PFSK-1 (cell line): ENCODE data around the gene XPNPEP1.
A peak's percentile ranks its signal among the peaks of the same experiment; 100 is the strongest.

ENCODE experiments used
- FOXP2 ChIP-seq: optimal IDR thresholded peaks from 2 replicates; pipeline ENCODE3; 2011; ENCODE audit warnings: borderline replicate concordance, control low read depth, inconsistent platforms; ENCODE audit not compliant: insufficient read depth; ENCODE audit errors: extremely low read length, extremely low read depth
- POLR2AphosphoS5 ChIP-seq: IDR thresholded peaks from 2 replicates; pipeline ENCODE4 v1.6.1; 2012; ENCODE audit warnings: low read depth, mild to moderate bottlenecking, control low read depth, low read length, moderate library complexity
- REST ChIP-seq, 2 experiments: IDR thresholded peaks; 2 replicates each; pipeline versions ENCODE4 v1.6.1 to v1.8.0; 2011 to 2012; ENCODE audit warnings: low read depth in 2 of 2, low read length in 2 of 2, control low read depth in 1 of 2, inconsistent platforms in 1 of 2, mild to moderate bottlenecking in 1 of 2, moderate library complexity in 1 of 2; ENCODE audit not compliant: insufficient read depth in 1 of 2
- SIN3A ChIP-seq: IDR thresholded peaks from 2 replicates; pipeline ENCODE4 v1.6.1; 2012; ENCODE audit warnings: mild to moderate bottlenecking, low read length, moderate library complexity, borderline replicate concordance; ENCODE audit not compliant: insufficient read depth
- TAF1 ChIP-seq: IDR thresholded peaks from 2 replicates; pipeline ENCODE4 v1.6.1; 2012; ENCODE audit warnings: low read length, control low read depth, borderline replicate concordance; ENCODE audit not compliant: insufficient read depth

Gene XPNPEP1

GRCh38 chr10:109962247-109962646 lies 38.9 kb upstream of the XPNPEP1 start:
- TF ChIP-seq TAF1 (no peak), REST (IDR thresholded peaks at IDR 0.05; ENCODE audit: insufficient read depth in 1 of 2, low read depth in 2 of 2, low read length in 2 of 2) (no peak), POLR2AphosphoS5 (no peak), SIN3A (no peak), FOXP2 (no peak)

GRCh38 chr10:109961174-109962001 lies 38.1 kb upstream of the XPNPEP1 start:
- TF ChIP-seq REST (IDR thresholded peaks at IDR 0.05; ENCODE audit: insufficient read depth in 1 of 2, low read depth in 2 of 2, low read length in 2 of 2) (peak in 1 of 2 experiments; percentile 72; a peak in 2 of 4 replicates), FOXP2 (no peak), POLR2AphosphoS5 (0 out of 2 replicates have a peak, but pooled peaks have one; percentile 33), SIN3A (peak; percentile 75; the same call in 1 of the 2 replicates), TAF1 (peak; percentile 46; the same call in 1 of the 2 replicates)

- no peak for TF ChIP-seq TAF1
- TF ChIP-seq POLR2AphosphoS5, result no peak
- no peak for TF ChIP-seq SIN3A
- no peak for TF ChIP-seq FOXP2
- TF ChIP-seq REST (IDR thresholded peaks at IDR 0.05; ENCODE audit: insufficient read depth in 1 of 2, low read depth in 2 of 2, low read length in 2 of 2), result no peak
These were observed 37.4 kb upstream of the XPNPEP1 start for GRCh38 chr10:109960682-109961081.

- TF ChIP-seq FOXP2 (no peak), TAF1 (no peak), SIN3A (no peak), POLR2AphosphoS5 (no peak), REST (IDR thresholded peaks at IDR 0.05; ENCODE audit: insufficient read depth in 1 of 2, low read depth in 2 of 2, low read length in 2 of 2) (no peak)
These were observed 36.2 kb upstream of the XPNPEP1 start for GRCh38 chr10:109959259-109960145.
